CD4-positive, alpha-beta T cell treated with Interleukin-4 for 1 hour (primary cell): ENCODE data around the gene ROCK2.
"Not testable (repeated sequence)": the region's sequence is repeated elsewhere in the genome, so short reads cannot be mapped to it uniquely, and the experiment has no call there.

ENCODE experiments used
- DNase-seq, 2 donors: peaks; one replicate each; pipeline ENCODE4 v3.0.0-alpha.2; 2020 to 2022

ROCK2 gene

DNA sequence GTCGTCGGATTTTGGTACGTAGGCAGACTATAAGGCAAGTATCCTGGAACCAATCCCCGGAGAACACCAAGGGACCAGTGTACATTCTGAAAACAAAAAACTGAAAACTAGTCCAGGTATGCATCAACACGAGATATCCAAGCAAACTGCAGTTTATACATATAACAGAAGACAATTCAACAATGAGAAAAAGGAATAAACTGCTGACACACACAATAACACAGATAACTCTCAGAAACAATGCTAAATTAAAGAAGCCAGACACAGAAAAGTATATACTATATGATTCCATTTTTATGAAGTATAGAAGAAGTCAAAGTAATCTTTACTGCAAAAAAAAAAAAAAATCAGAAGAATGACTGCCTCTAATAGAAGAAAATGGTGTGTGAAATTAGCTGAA lies 5.9 kb downstream of the ROCK2 start:
- DNase-seq, result no peak

DNA sequence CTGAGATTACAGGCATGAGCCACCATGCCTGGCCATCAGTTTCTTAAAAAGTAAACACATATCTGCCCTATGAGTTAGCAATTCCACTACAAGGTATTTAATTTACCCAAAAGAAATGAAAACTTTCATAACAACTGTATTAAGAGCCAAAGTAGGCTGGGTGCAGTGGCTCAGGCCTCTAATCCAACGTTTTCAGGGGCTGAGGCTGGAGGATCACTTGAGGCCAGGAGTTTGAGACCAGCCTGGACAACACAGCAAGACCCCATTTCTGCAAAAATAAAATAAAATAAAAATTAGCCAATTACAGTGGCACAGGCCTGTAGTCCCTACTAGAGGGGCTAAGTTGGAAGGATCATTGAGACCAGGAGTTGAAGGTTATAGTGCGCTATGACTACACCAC lies 6.5 kb downstream of the ROCK2 start:
- no peak for DNase-seq

DNA sequence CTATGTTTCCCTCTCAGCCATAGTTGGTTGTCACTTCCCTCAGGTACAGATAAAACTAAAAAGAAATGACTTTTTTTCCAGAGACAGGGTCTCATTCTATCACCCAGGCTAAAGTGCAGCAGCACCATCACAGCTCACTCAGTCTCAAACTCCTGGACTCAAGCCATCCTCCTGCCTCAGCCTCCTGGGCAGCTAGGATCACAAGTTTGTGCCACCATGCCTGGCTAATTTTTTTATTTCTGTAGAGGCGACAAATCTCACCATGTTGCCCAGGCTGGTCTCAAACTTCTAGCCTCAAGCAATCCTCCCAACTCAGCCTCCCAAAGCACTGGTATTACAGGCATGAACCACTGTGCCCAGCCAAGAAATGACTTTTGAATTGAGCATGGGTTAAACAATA lies 8.2 kb downstream of the ROCK2 start:
- DNase-seq, result no peak

DNA sequence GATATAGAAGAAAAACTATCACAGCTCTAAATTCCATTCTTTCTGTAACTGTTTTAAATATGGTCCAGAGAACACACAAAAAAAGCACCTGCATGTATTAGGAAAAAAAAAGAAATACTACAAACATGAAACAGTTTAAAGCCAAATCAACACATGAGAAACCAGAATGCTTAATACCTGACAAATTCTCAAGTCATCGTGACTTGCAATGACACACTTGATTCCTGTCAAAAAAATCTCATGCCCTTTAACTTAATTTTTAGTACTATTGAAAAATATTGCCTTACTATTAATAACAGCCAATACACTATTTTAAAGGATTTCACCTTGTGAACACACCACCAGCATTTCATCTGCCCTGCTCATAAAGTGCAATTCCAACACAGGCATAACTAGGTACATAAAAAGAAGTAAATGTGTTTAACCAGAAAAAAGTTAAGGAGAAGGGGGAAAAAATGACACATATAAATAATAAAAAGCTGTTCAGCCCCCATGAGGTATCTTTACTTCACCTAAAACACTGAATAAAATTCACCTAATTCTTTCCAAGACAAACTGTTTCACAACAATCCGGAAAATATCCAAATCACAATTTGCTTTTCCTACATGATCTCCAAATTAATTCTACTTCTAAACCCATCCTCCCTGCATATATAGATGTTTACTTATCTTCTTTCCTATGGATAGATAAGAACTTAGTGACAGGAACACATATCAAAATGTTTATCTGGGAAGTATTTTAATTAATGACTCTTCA lies 10.8 kb downstream of the ROCK2 start:
- no peak for DNase-seq

DNA sequence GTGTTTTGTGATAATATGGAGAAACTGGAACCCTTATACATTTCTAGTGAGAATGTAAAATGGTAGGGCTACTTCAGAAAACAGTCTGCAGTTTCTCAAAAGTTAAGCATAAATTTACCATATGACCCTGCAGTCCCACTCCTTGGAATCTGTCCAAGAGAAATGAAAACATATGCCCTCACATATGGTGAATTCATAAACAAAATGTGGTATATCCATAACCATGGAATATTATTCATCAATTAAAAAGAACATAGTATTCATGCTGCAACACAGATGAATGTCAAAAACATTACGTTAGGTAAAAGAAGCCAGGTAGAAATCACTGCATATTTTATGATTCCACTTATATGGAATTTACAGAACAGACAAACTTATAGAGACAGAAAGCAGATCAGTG lies 11.8 kb downstream of the ROCK2 start:
- no peak for DNase-seq

DNA sequence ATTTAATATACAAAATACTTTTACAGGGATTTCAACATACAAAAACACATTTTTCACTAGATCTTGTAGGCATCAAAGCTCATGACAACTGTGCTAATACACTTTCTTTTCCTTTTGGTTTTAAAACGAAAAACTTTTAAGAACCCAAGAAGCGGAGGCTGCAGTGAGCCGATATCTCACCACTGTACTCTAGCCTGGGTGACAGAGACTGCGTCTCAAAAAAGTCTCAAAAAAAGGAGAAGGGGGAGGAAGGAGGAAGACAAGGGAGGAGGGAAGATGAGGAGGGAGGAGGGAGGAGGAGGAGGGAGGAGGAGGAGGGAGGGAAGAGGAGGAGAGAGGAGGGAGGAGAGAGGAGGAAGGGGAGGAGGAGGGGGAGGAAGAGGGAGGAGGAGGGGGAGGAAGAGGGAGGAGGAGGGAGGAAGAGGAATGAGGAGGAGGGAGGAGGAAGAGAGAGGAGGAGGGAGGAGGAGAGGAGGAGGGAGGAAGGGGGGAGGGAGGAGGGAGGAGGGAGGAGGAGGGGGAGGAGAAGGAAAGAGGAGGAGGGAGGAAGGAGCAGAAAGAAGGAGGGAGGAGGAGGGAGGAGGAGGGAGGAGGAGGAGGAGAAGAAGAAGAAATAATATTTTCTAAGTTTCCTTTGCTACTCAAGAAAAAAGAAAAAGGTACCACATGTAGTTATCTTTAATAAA lies 13.8 kb downstream of the ROCK2 start:
- DNase-seq, result no peak

DNA sequence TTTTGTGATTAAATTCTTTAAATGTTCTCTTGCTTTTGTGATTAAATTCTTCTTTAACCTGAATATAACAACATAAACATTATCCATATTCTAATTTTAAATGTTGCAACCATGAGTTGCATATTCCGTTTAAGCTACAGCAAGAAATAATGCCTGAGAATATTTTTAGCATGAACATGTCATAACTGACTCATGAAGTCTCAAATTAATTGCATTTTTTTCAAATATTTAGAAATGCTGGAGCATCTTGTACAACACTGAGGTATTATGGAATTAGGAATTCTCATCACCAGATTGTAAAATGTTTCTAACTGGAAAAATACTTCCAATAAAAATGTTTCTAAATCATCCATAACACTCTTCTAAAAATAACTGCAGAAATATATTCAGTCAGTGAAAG lies 14.7 kb downstream of the ROCK2 start:
- no peak for DNase-seq

DNA sequence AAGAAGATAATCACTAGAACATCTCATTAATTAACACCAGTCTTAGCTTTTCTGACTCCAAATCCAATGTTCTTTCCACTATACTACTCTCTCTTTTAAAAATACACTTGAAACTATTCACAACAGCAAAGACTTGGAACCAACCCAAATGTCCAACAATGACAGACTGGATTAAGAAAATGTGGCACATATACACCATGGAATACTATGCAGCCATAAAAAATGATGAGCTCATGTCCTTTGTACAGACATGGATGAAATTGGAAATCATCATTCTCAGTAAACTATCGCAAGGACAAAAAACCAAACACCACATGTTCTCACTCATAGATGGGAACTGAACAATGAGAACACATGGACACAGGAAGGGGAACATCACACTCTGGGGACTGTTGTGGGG lies 15.9 kb downstream of the ROCK2 start:
- DNase-seq, result not testable (repeated sequence)

DNA sequence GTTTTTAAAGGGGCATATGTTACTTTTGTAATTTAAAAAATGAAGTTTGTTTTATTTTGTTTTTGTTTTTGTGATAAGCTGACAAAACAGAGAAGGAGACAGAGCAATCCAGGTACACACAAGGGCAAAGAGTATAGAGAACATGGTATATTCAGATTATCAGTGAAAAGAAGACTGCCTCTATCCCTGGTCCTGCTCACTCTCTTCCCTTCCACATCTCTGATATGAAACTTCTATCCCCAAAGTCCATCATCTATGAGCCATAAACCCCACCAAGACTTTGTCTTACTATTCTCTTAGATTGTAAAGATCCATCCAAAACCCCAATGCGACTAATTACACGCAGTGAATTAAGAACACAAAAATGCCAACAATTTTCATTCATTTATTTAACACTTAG lies 16.6 kb downstream of the ROCK2 start:
- DNase-seq, result no peak

DNA sequence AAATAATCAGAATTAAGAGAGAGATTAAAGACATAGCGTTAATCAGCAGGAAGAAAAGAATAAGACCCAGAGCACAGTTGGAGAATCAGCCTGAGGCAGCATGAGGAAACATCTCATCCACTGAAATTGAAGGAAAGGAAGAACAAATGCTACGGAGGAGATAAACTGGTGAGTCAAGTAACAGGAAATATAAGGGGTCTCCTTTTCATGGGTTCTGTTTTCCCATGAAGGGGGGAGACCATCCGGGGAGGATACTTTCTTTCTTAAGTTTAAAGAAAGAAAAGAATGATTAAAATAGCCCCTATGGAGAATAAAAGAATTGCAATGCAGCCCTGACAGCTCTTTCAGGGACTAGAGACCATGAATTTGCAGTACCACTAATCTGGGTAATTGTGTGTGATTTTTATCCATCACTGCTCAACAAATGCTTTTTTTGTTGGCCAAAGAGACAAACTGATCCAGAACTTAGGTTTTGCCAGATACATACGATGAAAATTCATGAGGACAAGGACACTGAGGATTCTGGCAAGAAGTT lies 17.7 kb downstream of the ROCK2 start:
- no peak for DNase-seq

DNA sequence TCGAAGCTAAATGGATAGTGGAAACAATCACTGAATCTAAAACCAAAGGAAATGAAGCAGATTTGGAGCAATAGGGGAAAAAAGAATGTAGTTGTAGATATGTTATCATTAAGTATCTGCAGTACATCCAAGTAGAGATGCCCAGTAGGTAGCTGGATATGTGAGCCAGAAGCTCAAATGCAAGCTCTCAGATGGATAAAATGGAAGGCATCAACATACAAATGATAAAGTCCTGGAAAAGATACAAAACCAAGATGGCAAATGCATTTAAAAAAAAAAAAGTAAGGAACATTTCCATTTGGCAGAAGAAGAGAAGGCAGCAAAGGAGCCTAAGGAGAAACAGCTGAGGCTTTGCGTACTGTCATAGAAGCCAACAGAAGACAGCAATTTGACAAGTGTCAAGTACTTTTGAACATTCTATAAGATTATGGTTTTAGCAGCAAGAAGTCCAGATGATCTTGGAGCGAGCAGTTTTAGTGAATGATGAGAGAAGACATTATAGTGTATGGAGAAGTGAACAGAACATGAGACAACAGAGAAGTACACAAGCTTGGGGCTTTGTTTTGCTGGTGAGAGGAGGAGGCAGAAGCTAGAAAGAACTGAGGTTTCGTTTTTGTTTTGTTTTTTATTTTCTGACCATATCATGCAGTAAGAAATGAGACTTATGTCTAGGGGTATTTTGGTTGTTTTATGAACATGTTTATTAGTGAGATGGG lies 18.3 kb downstream of the ROCK2 start:
- DNase-seq, result no peak

DNA sequence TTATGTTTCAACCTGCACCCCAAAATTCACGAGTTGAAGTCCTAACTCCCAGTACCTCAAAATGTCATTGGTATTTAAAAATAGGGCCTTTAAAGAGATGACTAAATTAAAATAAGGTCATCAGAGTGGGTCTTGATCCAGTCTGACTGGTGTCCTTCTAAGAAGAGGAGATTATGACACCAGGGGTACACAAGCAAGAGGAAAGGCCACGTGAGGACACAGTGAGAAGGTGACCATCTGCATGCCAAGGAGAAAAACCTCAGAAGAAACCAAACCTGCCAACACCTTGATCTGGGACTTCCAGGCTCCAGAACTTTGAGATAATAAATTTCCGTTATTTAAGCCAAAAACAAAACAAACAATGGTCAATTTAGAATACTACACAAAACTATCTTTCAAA lies 22.6 kb downstream of the ROCK2 start:
- DNase-seq, result no peak

DNA sequence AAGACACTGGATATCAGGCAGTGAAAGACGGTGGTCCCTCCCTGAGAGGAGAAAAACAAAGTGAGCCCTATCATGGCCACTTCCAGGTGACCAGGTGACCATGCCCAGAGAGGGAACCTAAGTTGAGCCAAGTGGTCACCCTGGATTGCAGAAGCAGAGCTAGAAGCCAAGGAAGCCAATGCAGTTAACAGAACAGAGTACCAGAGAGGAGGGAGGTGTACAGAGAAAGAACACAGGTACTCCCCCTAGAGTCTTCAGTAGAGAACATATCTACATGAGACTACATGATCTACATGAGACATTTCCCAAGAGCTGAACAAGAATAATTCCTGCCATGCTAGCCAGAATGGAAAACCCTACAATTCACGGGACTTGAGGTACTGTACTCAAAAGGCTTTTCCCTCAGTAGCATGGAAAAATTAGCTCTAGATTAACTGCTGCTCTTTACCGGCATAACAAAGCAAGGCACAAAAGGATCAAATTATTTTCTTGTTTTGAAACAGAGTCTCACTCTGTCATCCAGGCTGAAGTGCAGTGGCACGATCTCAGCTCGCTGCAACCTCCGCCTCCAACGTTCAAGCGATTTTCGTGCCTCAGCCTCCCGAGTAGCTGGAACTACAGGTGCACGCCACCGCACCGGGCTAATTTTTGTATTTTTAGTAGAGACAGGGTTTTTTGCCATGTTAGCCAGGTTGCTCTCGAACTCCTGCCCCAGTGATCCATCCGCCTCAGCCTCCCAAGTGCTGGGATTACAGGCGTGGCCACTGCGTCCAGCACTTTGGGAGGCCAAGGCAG lies 23.5 kb downstream of the ROCK2 start:
- DNase-seq, result no peak

DNA sequence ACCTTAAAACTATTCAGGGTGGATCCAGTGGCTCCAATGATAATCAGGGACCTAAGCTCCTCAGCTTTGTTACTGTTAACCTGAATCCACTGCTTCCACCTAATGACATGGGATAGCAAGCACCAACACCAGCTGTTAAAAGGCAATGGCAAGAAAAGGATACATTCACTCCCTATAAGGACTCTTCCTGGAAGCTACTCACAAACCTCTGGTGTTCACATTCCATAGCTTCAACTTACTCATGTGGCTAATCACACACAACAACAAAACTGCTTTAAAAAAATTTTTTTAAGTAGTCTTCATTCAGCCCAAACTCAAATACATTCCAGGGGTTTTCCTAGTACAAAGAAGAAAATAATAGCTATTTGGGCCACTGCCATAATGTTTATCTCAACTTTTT lies 24.5 kb downstream of the ROCK2 start:
- no peak for DNase-seq

DNA sequence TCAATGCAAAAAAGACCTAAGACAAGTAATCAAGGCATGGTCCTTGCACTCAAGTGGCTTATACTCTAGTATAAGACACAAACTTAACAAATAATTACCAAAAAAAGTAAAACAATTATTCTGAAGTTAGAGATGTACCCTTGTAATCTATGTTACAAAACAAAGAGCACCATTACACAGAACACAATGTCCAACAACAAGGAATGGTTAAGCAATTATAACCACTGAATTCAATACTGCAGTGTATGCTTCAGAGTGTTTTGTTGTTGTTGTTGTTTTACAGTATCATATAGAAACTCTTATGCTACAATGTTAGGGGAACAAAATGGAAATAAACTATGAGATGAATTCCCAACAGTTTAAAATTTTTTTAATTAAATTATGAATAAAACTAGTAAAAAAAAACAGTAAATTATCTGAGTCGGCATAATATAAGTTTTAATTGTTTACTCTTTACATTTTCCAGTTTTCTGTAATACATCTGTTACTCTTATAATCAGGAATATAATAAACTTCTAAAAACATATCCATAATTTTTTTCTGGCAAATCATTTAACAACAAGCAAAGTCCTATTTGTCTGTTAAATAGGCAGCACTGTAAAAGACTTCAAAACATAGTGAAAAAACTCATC lies 29.2 kb downstream of the ROCK2 start:
- no peak for DNase-seq

DNA sequence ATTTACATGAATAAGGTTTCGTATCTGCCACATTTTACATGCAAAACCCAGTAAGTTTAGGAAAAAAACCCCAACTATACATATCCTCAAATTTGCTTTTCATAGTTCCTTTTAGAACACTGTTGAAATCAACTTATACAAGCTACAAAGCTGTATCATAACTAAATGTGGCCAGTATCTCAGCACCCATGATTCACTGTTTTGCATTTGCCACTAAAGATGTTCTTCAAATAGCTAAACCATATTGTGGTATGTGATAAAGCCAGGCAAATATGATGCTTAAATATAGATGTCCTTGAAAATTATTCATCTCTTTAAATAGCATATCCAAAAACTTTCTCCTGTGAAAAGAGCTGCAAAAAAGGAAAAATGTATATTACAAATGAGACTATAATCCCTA lies 29.9 kb downstream of the ROCK2 start:
- no peak for DNase-seq

DNA sequence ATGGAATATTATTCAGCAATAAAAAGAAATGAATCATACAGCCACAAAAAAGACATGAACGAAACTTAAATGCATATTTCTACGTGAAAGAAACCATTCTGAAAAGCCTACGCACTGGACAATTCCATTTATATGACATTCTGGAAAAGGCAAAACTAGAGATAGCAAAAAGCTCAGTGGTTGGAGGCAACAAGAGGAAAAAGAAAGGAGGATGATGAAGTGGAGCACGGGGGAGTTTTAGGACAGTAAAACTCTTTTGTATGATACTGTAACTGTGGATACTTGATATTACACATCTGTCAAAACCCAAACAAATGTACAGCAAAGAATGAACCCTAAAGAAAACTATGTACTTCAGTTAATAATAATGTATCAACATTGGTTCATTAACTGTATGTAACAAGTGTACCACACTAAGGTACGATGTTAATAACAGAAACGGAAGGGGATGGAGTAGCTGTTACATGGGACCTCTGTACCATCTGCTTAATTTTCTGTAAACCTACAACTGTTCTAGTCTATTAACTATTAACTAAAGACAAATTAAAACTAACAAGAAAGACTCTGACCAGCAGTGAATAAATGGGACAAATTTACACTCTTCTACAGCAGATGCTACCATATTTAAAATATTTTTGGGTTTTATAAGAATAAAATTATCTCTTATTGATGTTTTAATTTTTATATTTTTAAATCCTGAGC lies 31.5 kb downstream of the ROCK2 start:
- no peak for DNase-seq

DNA sequence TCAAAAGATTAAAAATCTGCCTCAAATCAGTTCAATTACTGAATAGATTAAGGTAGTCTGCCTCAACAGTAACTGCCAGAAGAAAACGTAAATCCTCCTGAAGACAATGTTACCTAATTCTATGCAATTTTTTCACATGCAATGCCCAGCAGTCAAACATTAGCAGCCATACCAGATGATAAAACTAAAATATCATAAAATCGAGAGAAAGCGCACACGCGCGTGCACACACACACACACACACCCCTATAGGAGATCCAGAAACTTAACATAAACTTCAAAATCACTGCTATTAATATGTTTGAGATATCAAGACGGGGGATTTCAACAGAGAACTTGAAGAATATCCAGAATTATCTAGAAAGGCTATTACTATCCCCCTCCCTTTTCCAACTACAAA lies 32.9 kb downstream of the ROCK2 start:
- DNase-seq, result no peak

DNA sequence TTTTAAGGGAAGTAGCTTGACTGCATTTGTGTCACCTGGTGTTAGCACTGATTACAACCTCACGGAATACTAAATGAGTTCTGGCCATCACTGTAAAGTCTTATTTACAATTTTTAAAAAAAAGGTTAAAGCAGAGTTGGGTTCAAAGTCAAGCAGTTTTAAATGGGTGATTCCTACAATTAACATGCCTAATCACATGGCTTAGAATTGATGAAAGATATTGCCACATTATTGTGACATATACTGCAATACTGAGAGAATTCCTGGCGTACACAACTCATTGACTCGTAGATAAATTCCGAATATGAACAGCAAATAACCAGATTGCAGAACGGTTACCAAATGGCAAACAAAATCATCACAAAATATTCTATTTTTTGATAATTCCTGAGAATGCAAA lies 34.2 kb downstream of the ROCK2 start:
- no peak for DNase-seq

DNA sequence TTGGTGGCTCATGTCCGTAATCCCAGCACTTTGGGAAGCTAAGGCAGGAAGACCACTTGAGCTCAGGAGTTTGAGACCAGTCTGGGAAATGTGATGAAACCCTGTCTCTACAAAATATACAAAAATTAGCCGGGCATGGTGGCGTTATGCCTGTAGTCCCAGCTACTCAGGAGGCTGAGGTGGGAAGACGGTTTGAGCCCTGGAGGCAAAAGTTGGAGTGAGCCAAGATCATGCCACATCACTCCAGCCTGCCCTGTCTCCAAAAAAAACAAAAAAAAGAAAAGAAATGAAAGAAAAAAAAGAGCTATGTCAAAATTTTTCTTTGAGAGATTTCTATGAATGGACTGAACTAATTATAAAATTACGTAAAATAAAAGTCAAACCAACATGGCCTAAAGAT lies 34.7 kb downstream of the ROCK2 start:
- no peak for DNase-seq

DNA sequence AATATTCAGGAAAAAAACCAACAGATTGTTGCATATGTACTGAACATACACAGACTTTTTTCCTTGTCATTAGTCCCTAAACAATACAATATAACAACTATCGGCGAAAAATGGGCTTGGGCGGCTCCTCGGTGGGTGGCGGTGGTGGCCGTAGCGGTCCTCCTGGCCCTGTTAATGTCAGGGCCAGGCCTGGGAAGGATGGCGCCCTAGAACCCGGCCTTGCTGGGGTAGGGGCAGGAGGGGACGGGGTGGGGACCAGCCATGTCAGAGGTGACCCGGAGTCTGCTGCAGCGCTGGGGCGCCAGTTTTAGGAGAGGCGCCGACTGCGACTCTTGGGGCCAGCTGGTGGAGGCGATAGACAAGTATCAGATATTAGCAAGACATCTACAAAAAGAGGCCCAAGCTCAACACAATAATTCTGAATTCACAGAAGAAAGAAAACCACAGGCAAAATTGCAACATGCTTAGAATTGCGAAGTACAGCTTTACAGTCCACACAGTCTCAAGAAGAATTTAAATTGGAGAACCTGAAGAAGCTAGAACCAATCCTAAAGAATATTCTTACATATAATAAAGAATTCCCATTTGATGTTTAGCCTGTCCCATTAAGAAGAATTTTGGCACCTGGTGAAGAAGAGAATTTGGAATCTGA lies 36.5 kb downstream of the ROCK2 start:
- no peak for DNase-seq
